ENCODE results near the gene TMED9. TPM values are rescaled to one million over a fixed set of nuclear protein-coding genes. Genes with fewer than 3 reads are reported as not detected.

TMED9 gene
- total and polyA plus RNA-seq, 12 donors = 48.3 to 310 (median 69.5) TPM

DNA sequence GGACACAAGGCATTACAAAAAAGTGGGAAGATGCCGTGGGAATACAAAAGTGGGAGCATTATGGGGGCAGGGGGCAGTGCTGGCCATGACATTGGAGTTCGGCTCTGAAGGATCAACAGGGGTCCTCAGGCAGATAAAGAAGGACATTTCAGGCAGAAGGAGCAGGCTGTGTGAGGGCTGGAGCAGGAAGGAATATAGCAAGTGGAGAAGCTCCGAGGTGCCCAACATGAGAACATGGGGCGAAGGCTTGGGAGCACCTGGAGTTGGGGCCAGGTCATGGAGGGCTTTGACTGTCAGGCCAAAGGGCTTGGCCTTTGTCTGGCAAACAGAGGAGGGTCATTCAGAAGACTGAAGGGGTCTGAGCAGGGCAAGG, 10.4 kb downstream of the TMED9 start:
- no peak for DNase-seq
- TF ChIP-seq, protein P1, sequence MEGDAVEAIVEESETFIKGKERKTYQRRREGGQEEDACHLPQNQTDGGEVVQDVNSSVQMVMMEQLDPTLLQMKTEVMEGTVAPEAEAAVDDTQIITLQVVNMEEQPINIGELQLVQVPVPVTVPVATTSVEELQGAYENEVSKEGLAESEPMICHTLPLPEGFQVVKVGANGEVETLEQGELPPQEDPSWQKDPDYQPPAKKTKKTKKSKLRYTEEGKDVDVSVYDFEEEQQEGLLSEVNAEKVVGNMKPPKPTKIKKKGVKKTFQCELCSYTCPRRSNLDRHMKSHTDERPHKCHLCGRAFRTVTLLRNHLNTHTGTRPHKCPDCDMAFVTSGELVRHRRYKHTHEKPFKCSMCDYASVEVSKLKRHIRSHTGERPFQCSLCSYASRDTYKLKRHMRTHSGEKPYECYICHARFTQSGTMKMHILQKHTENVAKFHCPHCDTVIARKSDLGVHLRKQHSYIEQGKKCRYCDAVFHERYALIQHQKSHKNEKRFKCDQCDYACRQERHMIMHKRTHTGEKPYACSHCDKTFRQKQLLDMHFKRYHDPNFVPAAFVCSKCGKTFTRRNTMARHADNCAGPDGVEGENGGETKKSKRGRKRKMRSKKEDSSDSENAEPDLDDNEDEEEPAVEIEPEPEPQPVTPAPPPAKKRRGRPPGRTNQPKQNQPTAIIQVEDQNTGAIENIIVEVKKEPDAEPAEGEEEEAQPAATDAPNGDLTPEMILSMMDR (IDR thresholded peaks at IDR 0.05) = no peak
- 90 to 91% methylated on average over 4 of the region's 4 CpGs for WGBS, 2 donors

DNA sequence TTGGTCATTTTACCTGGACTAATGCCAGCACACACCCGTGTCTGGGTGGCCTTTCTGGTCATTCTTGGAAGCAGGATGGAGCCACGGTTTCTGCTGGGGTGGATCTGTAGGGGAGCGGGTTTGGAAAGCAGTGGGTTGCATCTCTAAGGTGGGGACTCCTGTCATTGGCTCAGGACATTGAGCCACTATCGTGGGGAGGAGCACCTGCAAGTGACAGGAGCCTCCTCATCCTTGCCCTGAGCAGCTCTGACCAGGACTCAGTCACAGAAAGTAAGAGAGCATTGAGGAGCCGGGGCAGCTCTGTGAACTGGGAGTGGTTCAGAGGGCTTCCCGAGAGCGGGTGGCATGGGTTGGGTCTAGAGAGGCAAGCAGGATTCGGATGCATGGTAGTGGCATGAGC, 11.6 kb downstream of the TMED9 start:
- WGBS, 2 donors = 81 to 87% methylated on average over 8 of the region's 8 CpGs
- Histone ChIP-seq H3K36me3 (peaks cover 0 to 32% (median 0%) of the 10 kb centered on the region in 9 donors), H3K9me3 (no peaks in the 10 kb centered on the region), H3K27me3 (no peaks in the 10 kb centered on the region), H3K4me1 (peaks cover 5 to 36% (median 20%) of the 10 kb centered on the region in 9 donors), H3K4me3 (no peak overlapping the region), H3K27ac (no peak overlapping the region)
- intact Hi-C loops (cut with DNase I) = no loop called here
- DNase-seq (no peak), ATAC-seq (no peak)
- TF ChIP-seq, protein P1 (IDR thresholded peaks at IDR 0.05) = no peak

More for the DNA sequence above, 10.4 kb downstream of the TMED9 start:
- Histone ChIP-seq H3K27me3 (no peaks in the 10 kb centered on the region), H3K4me1 (peaks cover 5 to 32% (median 22%) of the 10 kb centered on the region in 9 donors), H3K36me3 (peaks cover 0 to 24% (median 0%) of the 10 kb centered on the region in 9 donors), H3K9me3 (no peaks in the 10 kb centered on the region), H3K27ac (no peak overlapping the region), H3K4me3 (no peak overlapping the region)
- ATAC-seq = no peak
- intact Hi-C loops (cut with DNase I) = no loop called here

DNA sequence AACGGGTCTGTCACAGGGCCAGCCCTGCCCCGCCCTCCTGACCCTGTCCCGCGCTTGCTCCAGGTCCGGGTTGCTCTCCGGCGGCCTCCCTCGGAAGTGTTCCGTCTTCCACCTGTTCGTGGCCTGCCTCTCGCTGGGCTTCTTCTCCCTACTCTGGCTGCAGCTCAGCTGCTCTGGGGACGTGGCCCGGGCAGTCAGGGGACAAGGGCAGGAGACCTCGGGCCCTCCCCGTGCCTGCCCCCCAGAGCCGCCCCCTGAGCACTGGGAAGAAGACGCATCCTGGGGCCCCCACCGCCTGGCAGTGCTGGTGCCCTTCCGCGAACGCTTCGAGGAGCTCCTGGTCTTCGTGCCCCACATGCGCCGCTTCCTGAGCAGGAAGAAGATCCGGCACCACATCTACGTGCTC, 12.1 kb downstream of the TMED9 start:
- TF ChIP-seq, protein P1 (IDR thresholded peaks at IDR 0.05) = no peak
- DNase-seq (no peak), ATAC-seq (no peak)
- Histone ChIP-seq H3K4me3 (no peak overlapping the region), H3K4me1 (peaks cover 5 to 33% (median 18%) of the 10 kb centered on the region in 9 donors), H3K27me3 (no peaks in the 10 kb centered on the region), H3K27ac (no peak overlapping the region), H3K9me3 (no peaks in the 10 kb centered on the region), H3K36me3 (peaks cover 0 to 37% (median 0%) of the 10 kb centered on the region in 9 donors)
- WGBS, 2 donors = 92 to 93% methylated on average over 27 of the region's 27 CpGs
- intact Hi-C loops (cut with DNase I) = no loop called here

DNA sequence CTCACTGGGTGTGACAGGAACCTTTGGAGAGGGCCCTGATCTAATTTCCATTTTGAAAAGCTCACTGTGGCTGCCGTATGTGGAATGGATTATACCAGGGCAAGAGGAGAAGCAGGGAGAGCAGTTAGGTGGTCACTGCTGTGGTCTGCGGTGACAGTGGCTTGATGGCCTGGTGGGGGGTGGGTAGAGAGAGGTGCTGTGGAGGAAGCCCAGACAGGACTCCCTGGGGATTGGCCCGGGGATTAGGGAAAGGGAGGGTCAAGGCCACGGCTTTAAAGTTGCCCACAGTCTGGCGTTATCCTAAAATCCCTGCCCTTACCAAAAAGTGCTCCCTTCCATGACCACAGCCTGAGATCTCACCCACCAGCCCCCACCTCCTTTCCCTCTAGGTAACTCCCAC, 12.7 kb downstream of the TMED9 start:
- Histone ChIP-seq H3K9me3 (no peaks in the 10 kb centered on the region), H3K36me3 (peaks cover 0 to 42% (median 0%) of the 10 kb centered on the region in 9 donors), H3K4me3 (no peak overlapping the region), H3K27me3 (no peaks in the 10 kb centered on the region), H3K27ac (no peak overlapping the region), H3K4me1 (peaks cover 5 to 28% (median 17%) of the 10 kb centered on the region in 9 donors)
- DNase-seq (no peak), ATAC-seq (no peak)
- TF ChIP-seq, protein P1 (IDR thresholded peaks at IDR 0.05) = no peak
- intact Hi-C loops (cut with DNase I) = loop anchor here in 1 of 10 donors (5.0 kb wide), 1 partner anchor 458 kb away; no protein-coding TSS in a partner anchor
- 71 to 78% methylated on average over 5 of the region's 5 CpGs for WGBS, 2 donors
